ENCODE results near the gene ST6GALNAC3. TPM values are rescaled to one million over a fixed set of nuclear protein-coding genes. Genes with fewer than 3 reads are reported as not detected.
"Not testable (repeated sequence)": the region's sequence is repeated elsewhere in the genome, so short reads cannot be mapped to it uniquely, and the experiment has no call there.

Gene ST6GALNAC3
- polyA plus RNA-seq, 1 donor: 3.7 TPM

DNA sequence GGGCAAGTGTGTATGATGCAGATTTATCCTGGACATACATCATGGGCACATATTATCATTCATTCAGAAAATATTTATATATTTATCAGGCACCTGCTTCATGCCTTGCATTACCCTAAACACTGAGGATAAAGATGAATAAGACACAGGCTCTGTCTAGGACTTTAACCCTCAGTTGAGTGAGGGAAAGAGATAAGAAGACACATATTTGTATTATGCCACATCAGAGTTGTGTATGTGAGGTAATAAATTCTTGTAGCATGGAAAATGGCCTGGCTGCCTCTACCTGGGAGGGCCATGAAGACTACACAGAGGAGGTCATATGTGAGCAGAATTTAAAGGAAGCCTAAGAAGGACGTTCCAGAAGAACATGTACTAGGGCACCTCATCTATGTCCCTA lies 516.9 kb downstream of the ST6GALNAC3 start:
- DNase-seq: no peak

DNA sequence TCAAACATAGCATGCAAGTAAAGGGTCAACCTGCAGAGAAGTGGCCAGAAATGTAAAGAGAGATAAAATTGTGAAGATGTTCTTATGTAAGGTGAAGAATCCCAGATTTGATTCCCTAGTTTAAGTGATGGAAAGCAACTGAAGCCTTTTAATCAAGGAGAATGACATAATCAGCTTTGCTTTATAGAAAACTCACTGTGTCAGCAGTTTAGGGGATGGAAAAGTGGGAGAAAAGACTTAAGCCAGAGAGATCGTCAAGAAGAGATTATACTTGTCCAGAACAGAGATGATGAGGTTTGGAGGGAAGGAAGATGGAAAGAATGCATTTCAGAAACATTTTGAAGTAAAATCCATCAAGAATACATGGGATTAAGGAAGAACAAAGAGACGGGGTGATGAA lies 517.4 kb downstream of the ST6GALNAC3 start:
- DNase-seq: no peak

DNA sequence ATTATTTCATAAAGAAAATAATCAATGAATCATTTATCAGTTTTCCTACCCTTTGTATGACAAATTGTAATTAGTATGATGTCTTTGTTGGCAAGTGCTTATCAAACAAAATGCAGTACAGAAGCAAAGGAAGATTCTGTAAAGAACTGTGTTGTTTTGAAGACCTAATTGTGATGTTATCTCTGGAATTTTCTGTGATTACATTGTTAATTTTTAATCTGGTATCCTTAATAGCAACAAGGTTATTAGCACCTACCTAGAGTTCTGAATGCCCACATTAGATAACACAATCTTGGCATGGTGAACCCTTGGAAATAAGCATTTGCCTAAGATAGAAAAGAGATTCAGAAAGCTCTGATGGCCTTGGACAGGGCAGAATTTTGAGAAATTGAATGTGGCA lies 518.6 kb downstream of the ST6GALNAC3 start:
- no peak for DNase-seq

DNA sequence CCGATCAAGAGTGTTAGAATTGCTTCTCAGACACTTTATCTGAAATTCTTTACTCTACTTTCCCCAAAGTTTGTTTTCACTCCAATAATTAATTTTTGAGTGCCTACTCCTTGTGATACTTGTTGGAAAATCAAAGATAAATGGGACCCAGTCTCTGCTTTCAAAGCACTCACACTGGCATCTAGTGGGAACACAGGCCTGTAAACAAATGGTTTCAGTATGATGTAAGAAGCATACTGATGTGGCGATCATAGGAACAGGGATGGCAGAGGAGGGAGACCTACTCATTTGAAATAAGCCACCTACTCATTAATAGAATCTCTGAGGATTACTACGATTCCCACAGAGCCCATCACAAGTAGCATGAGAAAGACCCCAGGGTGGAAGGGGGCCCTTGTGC lies 519.1 kb downstream of the ST6GALNAC3 start:
- DNase-seq: no peak

DNA sequence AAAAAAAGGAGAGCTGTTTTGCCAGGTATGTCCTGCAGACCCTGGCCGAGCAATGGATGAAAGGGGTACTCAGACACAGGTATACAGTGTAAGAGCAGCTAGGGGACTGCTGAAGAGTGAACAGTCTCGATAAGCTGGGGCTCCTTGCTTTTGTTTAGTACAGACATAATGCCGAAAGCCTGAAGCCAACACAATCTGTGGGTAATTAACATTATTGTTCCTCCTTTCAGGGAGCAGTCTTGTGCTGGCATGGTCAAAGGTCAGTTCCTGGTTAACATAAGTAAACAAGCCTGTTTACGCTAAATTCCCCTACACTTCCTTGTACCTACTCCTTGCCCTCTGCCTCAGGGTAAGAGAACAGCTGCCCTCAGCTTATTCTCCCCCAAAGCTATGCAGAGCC lies 520.5 kb downstream of the ST6GALNAC3 start:
- DNase-seq: no peak

DNA sequence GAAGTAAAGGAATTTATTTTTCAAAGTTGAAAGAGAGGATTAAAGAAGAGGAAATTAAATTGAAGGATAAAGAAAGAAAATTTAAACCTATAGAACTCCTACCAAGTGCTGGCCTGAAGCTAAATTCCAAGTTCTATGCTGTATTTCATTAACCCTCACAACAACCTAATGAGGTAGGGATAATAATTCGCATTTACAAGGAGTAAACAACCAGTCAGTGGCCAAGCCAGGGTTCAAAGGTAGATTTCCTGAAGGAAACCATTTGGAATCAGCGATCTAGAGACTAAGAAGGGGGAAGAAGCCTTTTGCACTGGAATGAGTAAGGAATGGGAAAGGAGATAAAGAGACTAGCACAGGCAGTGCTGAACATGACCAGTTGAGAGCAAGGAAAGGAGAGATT lies 526.9 kb downstream of the ST6GALNAC3 start:
- DNase-seq: no peak

- no peak for DNase-seq
These were observed 533.2 kb downstream of the ST6GALNAC3 start for GRCh38 chr1:76607717-76608116.

GRCh38 chr1:76611770-76612445 lies 537.4 kb downstream of the ST6GALNAC3 start:
- no peak for DNase-seq

DNA sequence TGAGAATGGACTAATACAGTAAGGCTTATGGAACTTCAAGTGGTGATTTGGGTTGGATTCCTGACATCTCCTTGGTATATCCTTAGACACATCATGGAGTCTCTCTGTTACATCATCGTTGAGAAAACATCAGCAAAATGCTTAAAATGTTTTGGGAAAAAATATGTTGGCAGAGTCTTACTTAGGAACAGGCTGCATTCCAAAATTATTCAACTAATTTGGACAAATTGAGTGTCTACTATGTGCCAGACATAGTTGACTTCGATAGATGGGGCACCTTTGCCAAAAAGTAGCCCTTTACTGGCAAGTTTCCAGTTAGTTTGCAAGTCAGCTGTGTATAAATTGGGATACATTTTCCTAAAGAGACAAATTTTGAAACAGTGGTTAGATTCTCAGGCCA lies 539.3 kb downstream of the ST6GALNAC3 start:
- no peak for DNase-seq

DNA sequence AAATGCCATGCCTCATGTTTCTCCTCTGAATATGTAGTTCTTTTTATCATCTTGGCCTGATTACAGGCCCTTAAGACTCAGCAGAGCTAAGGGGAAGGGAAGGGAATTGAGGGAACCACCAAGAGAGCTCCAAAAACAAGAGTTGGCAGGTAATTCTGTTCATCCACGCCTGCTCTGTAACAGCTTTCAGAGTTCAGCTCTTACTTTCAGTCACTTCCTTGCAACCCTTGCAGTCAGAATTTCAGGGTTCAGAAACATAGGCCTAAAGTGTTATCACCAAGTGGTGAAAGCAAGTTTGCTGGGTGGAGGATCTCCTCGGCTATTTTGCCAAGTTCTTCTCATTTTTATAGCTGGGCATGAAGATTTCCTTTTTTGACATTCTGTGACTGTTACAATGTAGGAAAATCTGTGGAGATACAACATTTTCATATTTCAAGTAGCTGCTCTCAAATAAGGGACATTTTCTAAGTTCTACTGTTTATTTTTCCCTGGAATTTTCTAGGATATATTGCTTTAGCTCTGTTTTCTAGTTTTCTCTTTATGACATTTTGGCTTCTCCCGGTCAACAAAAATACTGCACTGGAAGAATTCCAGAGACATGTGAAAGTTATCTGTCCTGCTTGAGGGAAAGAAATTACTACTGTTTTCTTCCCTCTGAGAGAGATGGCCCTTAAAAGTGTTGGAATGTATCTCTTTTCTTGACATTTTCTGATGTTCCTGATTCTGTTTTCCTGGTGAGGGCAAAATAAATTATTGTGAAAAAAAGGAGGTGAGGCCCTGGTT lies 540.9 kb downstream of the ST6GALNAC3 start:
- DNase-seq: peak; percentile 23

GRCh38 chr1:76620371-76620770 lies 545.8 kb downstream of the ST6GALNAC3 start:
- DNase-seq: no peak

- DNase-seq: no peak
These were observed 548.4 kb downstream of the ST6GALNAC3 start for GRCh38 chr1:76622774-76623528.

- no peak for DNase-seq
These were observed 551.5 kb downstream of the ST6GALNAC3 start for GRCh38 chr1:76625886-76626678.

GRCh38 chr1:76627498-76627897 lies 553.0 kb downstream of the ST6GALNAC3 start:
- DNase-seq: no peak

DNA sequence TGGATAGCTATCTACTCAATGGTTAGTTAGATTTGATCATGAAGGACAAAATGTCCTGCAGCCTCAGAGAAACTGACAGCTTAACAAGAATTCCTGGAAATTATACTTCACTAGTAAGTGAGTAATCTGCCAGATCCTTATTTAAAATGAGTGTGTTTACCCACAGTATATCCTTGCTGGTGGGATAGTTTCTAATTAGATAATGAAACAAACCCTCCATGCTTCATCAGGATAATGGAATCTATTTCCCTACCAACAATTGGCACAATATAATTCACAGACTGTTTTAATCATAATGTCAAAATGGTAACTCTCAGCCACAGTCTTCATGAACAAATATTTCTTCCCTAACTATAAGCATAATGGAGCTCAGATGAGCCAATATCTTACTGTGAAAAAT lies 553.4 kb downstream of the ST6GALNAC3 start:
- DNase-seq: no peak

- DNase-seq: no peak
These were observed 557.6 kb downstream of the ST6GALNAC3 start for GRCh38 chr1:76632136-76632535.

- no peak for DNase-seq
These were observed 561.2 kb downstream of the ST6GALNAC3 start for GRCh38 chr1:76635784-76636183.

DNA sequence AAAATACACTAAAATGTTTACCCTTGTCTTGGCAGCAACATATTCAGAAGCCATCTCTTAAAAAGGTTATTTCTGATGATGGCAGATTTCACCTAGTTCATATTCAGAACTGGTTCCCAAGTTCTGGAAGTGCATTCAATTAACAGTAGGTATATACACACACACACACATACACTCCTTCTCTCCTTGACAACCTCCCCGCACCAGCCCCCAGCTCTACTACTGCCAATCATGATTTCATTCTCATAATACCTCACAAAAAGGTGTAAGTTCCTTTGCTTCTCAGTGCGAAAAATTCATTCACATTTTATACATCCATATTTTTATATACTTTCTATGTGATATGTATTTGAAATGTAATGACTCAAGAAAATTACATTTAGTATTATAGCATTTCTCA lies 564.6 kb downstream of the ST6GALNAC3 start:
- DNase-seq: no peak

- no peak for DNase-seq
These were observed 565.5 kb downstream of the ST6GALNAC3 start for GRCh38 chr1:76640092-76640491.

DNA sequence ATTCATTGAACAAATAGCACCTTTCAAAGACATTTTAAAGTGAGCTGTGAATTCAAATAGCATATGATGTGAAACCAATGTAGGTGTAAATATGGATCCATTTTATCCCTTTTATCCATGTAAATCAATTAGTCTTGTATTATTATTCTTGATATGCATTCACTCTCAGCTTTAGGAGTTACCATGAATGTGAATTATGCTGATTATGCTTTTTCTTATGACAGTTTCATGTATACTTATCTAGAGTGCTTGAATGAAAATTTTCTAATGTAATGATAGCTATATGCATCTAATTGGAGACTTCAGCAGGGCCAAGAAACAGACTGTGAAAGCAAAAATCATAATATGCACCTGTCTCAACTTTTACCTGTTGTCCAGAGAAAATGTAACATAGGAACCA lies 566.2 kb downstream of the ST6GALNAC3 start:
- DNase-seq: no peak

- no peak for DNase-seq
These were observed 569.6 kb downstream of the ST6GALNAC3 start for GRCh38 chr1:76644139-76644538.

- not testable (repeated sequence) for DNase-seq
These were observed 578.3 kb downstream of the ST6GALNAC3 start for GRCh38 chr1:76652860-76653259.

DNA sequence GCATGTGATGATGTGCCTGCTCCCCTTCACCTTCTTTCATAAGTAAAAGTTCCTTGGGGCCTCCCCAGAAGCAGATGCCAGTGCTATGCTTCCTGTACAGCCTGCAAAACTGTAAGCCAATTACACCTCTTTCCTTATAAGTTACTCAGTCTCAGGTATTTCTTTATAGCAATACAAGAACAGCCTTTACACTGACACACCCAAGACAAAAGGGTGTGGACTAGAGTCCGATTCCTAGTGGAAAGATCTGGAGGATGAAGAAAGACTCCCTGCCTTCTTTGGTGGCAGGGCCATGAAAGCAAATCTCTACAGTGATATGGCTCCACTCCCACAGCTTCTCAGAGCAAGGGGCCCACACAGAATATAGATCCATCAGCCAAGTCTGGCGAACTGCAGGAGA lies 583.1 kb downstream of the ST6GALNAC3 start:
- no peak for DNase-seq
